OCI-LY3 (cell line): ENCODE data around the gene FOXP3.

Experiments
- H2AFZ ChIP-seq: fragments of 200-600, 300-600 bp; shearing (Covaris generic); 2 replicates; pipeline ENCODE4 v1.6.0; 2014; ENCODE audit warnings: antibody characterized with exemption, low read depth, low read length
- H3K27ac ChIP-seq: fragments of 200-600, 300-600 bp; sonication (generic); 2 replicates; pipeline ENCODE4 v1.5.1; 2014; ENCODE audit warnings: mild to moderate bottlenecking, low read length, moderate library complexity, mixed read lengths
- H3K27me3 ChIP-seq: fragments of 200-600, 300-600 bp; sonication (generic); 2 replicates; pipeline ENCODE4 v1.6.1; 2014; ENCODE audit warnings: low read depth, low read length, mixed read lengths
- H3K36me3 ChIP-seq: fragments of 200-600, 300-600 bp; sonication (generic); replicated peaks from 2 replicates; pipeline ENCODE3; 2014; ENCODE audit warnings: low read depth, low read length, mixed read lengths
- H3K4me1 ChIP-seq: fragments of 300-600, 200-600 bp; sonication (generic); 2 replicates; pipeline ENCODE4 v1.6.1; 2014; ENCODE audit warnings: low read length, mixed read lengths
- H3K4me2 ChIP-seq: fragments of 200-600, 300-600 bp; sonication (generic); 2 replicates; pipeline ENCODE4 v1.6.1; 2014; ENCODE audit warnings: low read length, mixed read lengths
- H3K4me3 ChIP-seq: fragments of 300-600, 200-600 bp; sonication (generic); 2 replicates; pipeline ENCODE4 v1.5.1; 2014; ENCODE audit warnings: antibody characterized with exemption, mild to moderate bottlenecking, low read length, moderate library complexity
- H3K79me2 ChIP-seq: fragments of 300-600, 200-600 bp; shearing (Covaris generic); 2 replicates; pipeline ENCODE4 v1.6.1; 2014; ENCODE audit warnings: mild to moderate bottlenecking, low read length, mixed read lengths
- H3K9ac ChIP-seq: fragments of 300-600, 200-600 bp; shearing (Covaris generic); 2 replicates; pipeline ENCODE4 v1.6.0; 2014; ENCODE audit warnings: mild to moderate bottlenecking, low read length, moderate library complexity
- H3K9me3 ChIP-seq: fragments of 200-600, 300-600 bp; shearing (Covaris generic); 2 replicates; pipeline ENCODE4 v1.6.1; 2014; ENCODE audit warnings: low read length, mixed read lengths; ENCODE audit not compliant: insufficient read depth
- H4K20me1 ChIP-seq: fragments of 200-600, 300-600 bp; sonication (generic); 2 replicates; pipeline ENCODE4 v1.6.1; 2016; ENCODE audit warnings: low read length, mixed read lengths; ENCODE audit not compliant: insufficient read depth
- CTCF ChIP-seq: fragments of 200-600, 300-600 bp; sonication (generic); IDR thresholded peaks from 2 replicates; pipeline ENCODE4 v1.5.1; 2014; ENCODE audit warnings: antibody characterized with exemption, low read length, low read depth
- EZH2phosphoT487 ChIP-seq: fragments of 200-600 bp; shearing (Covaris generic); IDR thresholded peaks from 2 replicates; pipeline ENCODE4 v1.6.1; 2018; ENCODE audit warnings: antibody characterized with exemption, mixed run types, low read depth

The FOXP3 gene

GRCh38 chrX:49257846-49258748 lies 6.4 kb downstream of the FOXP3 start:
- Histone ChIP-seq H3K9ac (no peak overlapping the region), H3K4me2 (peak overlapping the region; percentile 36; the same call in 1 of the 2 replicates), H3K4me1 (peaks cover 10% of the 10 kb centered on the region), H3K9me3 (no peaks in the 10 kb centered on the region), H3K27me3 (no peaks in the 10 kb centered on the region), H3K27ac (no peak overlapping the region), H4K20me1 (no peaks in the 10 kb centered on the region), H3K4me3 (no peak overlapping the region), H3K36me3 (no peaks in the 10 kb centered on the region), H2AFZ (no peak overlapping the region), H3K79me2 (no peaks in the 10 kb centered on the region)
- TF ChIP-seq EZH2phosphoT487, result no peak
- no peak for TF ChIP-seq CTCF

- Histone ChIP-seq H3K9ac (no peak overlapping the region), H3K4me2 (0 out of 2 replicates have a peak overlapping the region, but pooled peaks have one; percentile 36), H3K4me1 (peaks cover 10% of the 10 kb centered on the region), H3K9me3 (no peaks in the 10 kb centered on the region), H3K27ac (no peak overlapping the region), H2AFZ (no peak overlapping the region), H3K4me3 (no peak overlapping the region), H3K79me2 (no peaks in the 10 kb centered on the region), H3K27me3 (no peaks in the 10 kb centered on the region), H4K20me1 (no peaks in the 10 kb centered on the region), H3K36me3 (no peaks in the 10 kb centered on the region)
- TF ChIP-seq EZH2phosphoT487 (no peak), CTCF (no peak)
Observed at GRCh38 chrX:49257074-49257790, 7.3 kb downstream of the FOXP3 start.

- Histone ChIP-seq H3K4me2 (no peak overlapping the region), H3K4me3 (no peak overlapping the region), H3K9ac (no peak overlapping the region), H2AFZ (no peak overlapping the region), H3K27me3 (no peaks in the 10 kb centered on the region), H3K4me1 (peaks cover 10% of the 10 kb centered on the region), H3K36me3 (no peaks in the 10 kb centered on the region), H3K79me2 (no peaks in the 10 kb centered on the region), H4K20me1 (no peaks in the 10 kb centered on the region), H3K9me3 (no peaks in the 10 kb centered on the region), H3K27ac (no peak overlapping the region)
- no peak for TF ChIP-seq EZH2phosphoT487
Observed at GRCh38 chrX:49256268-49256995, 8.1 kb downstream of the FOXP3 start.

- H3K4me2 ChIP-seq, result no peak overlapping the region
- H3K9me3 ChIP-seq, result no peaks in the 10 kb centered on the region
- peaks cover 10% of the 10 kb centered on the region for H3K4me1 ChIP-seq
- no peak overlapping the region for H2AFZ ChIP-seq
- no peak overlapping the region for H3K9ac ChIP-seq
- no peaks in the 10 kb centered on the region for H3K79me2 ChIP-seq
- H4K20me1 ChIP-seq, result no peaks in the 10 kb centered on the region
- H3K36me3 ChIP-seq, result no peaks in the 10 kb centered on the region
- TF ChIP-seq EZH2phosphoT487, result no peak
- TF ChIP-seq CTCF, result no peak
- no peaks in the 10 kb centered on the region for H3K27me3 ChIP-seq
- no peak overlapping the region for H3K27ac ChIP-seq
- H3K4me3 ChIP-seq, result no peak overlapping the region
Observed at GRCh38 chrX:49254639-49255038, 9.9 kb downstream of the FOXP3 start.
